Measurements from ENCODE around the gene ZBTB38.
A peak's percentile ranks its signal among the peaks of the same experiment; 100 is the strongest.

The ZBTB38 gene

DNA sequence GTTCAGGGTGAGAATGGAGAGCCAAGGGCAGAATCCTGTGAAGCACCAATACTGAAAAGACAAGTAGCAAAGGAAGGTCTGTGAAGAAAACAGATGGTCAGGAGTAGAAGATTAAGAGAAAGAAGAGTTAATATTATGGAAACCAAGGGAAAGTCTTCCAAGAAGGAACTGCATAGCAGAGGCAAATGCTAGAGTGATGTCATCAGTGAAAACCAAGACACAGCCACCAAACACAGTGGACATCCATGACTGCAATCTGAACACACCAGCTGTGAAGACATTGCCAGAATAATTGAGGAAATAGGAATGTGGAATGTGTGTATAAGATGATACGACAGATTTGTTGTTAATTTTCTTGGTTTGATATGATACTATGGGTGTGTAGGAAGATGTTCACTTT lies 26.8 kb upstream of the ZBTB38 start:
- no peak for DNase-seq

DNA sequence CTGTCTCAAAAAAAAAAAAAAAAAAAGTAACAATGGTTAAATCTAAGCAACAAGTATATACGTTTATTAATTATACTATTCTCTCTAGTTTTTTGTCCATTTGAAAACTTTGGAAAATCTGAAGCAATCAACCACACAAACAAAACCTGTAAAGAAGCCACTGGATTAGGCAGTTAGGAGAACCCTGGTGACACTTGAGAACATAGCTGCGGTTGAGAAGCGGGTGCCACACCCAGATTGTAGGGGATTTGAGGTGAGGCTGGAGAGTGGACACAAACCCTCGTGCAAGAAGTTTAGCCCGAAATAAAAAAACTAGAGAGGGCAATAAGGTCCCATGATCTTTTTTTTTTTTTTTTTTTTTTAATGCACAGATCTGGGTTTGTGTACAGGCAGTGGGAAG lies 25.9 kb upstream of the ZBTB38 start:
- no peak for DNase-seq

DNA sequence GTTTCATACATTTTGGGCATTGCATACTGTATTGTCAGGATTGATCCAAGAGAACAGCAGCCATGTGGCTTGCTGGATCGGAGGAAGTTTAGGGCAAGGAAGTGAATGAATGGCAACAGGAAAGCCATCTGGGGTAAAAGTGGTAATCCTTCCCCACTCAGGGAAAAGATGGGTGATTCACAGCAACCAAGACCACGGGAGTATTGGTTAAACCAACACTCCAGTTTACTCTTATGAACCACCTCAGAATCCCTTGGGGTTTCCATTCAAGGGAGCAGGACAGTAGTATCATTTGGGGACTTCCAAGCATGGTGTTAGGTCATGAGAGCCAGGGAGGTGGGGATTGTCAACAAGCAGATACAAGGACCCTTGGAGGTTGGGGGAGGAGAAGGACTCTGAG lies 25.2 kb upstream of the ZBTB38 start:
- no peak for DNase-seq

DNA sequence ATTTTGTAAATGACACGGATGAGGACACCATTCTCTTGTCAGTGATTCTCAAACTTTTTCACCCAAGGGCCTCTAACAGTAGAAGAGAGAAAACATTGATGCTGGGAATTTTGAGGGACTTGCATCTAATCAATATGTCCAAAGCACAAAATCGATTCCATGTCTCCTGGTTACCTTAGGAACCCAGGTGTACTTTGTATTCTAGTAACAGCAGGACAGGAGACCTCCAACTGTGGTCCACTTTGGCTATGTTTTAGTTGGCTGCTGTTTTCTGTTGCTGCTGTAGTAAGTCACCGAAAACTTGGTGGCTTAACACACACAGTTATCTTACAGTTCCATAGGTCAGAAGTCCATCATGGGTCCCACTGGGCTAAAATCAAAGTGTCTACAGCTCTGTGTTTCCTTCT lies 24.4 kb upstream of the ZBTB38 start:
- no peak for DNase-seq

DNA sequence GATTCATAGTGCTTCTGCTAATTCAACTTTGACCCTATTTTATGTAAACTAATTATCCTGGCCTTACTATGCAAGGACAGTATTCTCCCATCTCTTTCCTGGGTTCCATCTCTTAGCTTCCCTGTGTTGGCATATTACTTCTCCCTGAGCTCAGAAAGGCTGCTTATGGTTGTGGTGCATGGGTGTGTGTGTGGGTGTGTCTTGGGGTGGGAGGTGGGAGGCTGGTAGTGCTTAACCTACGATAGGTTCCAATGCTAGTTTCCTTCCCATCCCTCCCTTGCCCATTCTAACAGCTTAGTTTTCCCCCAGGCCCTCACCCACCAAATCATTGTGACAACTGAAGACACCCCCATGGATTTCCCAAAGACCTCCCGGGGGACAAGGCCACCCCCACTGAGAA lies 22.8 kb upstream of the ZBTB38 start:
- no peak for DNase-seq

DNA sequence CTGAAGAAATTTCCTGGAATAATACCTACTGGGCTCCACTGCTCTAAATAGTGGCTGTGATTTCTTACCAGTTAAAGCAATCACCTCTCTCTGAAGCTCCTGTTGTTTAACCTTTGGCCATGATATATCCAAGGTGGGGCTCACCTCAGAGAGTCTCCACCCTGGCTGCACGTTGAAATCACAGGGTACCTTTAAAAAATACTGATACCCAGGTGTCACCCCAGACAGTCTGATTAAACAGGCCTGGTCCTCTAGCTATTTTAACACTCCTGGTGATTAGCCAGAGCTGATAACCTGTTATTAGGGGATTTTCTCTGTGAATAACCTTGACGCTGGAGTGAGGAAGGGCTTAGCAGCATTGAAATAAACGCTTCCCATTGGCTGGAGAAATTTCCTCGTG lies 22.3 kb upstream of the ZBTB38 start:
- no peak for DNase-seq

DNA sequence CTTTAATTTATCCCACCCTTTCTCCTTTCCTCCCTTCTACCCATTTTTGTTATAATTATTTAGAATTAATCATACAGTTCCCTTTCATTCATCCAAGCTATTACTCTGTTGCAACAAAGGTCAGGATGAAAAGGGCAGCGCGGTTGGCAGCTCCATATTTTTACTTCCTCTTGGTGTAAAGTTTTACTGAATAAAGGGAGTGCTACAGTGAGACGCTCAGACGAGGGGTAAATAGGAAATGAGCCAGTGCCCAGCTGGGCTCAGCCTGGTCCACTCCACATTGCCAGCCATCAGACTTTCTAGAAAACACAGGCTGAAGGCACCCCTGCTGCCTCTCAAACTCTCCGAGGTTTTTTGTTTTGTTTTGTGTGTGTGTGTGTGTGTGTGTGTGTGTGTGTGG lies 21.9 kb upstream of the ZBTB38 start:
- DNase-seq = no peak

DNA sequence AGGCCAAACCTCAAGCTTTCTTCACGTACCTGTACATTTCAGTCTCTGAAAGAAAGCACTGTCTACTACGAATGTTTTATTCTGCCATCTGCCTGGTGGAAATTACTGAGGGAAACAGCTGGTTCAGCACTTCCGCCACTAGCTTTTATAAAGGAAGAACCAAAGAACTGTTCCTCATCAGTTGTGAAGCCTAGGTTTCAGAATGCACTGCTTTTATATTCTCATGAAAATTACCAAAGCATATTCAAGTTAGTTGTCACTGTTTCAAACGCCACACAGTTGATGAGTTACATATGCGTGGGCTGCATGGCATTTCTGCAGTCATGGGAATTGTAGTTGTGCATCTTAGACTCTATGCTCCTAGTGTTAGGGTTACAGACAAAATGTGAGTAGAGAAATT lies 21.5 kb upstream of the ZBTB38 start:
- no peak for DNase-seq

DNA sequence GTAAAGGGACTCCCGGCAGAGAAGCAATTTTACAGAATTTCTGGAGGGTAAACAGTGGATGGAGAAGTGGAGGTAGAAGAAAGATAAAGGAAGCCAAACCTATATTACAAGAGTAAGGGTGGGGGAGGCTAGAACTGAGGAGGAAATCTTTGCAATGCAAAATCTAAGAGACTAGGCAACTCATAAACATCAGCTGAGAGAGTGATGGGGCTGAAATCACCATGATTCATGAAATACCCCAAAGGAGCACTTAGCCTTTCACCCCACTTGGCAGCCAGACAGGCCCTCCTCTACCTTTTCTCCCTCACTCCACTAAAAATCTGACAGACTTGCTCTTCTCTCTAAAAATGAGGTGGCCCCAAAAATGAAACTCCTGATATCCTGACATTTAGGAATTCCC lies 19.5 kb upstream of the ZBTB38 start:
- DNase-seq = no peak

DNA sequence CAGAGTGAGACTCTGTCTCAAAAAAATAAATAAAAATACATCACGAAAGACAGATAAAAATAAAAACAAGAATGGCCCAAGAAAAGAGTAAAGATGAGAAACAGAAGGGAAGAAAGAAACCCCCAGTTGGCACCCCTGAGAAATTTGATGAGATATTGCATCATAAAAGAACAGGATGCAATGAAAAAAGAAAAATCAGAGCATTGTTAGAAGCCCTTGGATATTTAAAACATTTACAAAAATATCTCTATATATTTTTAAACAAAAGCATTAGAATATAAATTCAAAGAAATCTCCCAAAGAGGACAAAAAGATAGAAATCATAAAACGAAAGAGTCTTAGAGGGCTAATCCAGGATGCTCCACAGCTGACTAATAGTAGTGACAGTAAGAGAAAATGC lies 18.6 kb upstream of the ZBTB38 start:
- no peak for DNase-seq

DNA sequence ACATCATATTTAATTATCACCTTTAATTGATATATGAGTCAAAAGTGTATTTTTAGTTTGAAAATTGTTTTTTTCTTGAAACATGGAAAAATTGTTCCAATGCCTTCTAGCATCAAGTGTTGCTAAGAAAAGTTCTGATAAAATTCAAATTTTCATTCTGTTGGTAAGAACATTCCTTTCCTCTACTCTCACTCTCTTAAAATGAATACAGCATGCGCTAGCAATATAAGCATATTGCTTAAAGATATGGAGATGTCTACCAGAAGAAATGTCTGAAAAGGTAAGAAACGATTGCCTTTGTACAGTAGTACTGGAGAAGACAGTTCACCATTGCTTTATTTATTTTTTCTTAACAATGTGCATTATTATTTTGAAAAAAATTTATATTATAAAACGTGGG lies 17.6 kb upstream of the ZBTB38 start:
- no peak for DNase-seq

DNA sequence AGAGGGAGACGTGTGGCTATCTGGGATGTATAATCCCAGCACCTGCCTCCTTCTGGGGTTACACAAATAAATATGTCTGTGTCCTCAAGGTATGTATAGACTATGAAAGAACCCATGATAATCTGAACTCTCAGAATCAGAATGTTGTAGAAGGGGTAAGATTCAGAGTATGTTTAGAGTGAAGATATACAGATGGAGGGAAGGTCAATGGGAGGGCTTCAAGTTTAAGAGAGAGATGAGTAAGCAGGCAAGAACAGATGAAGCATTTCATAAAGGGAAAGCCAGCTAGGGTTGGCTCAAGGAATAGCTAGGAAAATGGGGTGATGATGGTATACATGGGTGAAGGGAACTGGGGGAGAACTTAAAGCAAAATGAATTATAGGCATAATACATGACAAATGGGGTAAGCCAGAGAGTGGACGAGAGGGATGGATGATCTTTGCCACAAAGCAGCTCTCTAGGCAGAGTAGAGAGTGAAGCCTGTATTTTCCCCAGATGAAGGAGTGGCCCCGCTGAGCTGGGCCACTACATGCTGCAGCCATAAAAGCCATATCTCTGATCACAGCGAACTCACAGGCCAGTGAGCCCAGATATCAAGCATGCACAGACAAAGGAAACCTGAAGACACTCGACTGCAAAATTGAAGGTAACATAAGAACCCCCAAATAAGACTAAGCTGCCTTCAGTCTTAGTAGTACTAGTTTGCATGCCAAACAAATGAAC lies 15.9 kb upstream of the ZBTB38 start:
- DNase-seq = no peak

DNA sequence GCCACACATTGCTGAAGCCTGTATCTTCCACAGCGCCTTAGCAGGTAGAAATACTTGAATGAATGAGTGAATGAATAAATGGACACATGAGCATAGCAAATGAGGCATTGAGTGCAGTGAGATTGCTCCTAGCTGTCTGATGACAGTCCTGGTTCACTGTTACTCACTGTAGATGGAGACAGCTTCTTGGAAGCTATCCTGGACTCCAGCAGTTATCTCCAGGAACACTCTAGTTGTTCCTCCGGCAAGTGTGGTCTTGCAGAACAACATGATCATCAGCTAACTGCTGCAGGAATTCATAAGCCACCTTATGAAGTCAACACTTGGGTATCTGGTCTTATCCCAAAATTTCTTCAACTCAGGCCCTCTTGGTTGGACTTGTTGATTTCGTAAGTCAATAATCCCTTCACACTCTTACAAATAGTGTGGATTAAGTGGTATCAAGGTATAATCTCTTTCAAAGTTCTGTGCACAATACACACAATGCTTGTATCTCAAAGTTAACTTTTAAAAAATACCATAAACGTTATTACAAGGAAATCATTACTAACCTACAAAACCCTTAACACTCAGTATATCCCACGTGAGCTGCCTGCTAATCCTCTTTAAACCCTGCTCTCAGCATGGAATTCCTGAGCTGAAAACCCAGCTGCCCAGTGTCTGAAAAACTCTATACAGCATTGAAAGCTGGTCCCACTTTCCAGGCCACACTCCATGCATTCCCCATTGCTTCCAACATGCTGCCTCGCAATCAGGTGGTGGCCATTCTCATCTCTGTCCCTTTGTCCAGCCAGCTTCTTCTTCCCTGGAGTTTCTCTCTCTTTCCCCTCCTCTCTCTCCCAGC lies 14.4 kb upstream of the ZBTB38 start:
- DNase-seq = no peak

DNA sequence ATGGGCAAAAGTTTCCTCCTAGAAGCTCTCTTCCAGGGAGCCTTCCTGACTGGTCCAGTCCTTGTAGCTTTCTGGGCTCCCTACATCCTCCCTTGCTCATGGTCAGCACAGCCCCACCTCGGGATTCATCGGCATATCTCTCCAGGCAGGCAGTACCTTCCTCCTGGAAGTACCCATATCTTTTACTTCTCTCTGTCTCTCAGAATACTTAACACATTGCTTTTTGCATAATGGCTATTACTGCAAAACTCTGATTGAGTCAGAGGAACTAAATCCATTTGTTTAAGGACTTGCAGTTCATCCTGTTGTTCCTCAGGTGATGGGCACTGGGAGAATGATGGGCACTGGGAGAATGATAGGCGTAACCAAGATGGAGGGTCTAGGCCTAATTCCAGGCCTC lies 13.8 kb upstream of the ZBTB38 start:
- no peak for DNase-seq

DNA sequence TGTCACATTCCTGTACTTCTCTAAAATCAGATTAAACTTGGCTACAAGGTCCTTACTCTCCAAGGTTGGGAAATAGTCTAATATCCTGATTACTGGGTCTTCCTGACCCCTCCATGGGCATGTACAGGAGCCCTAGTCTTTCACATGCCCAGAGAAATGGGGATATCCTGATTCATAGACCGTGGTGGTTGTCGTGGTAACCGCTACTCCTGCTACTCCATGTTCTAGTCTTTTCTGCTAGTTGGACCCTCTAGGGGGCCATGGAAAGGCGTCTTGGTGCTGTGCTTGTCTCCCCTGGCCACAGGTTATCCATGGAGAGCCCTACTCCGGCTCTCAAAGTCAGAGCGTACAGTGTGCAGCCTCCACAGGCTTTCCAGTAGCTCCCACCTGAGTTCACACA lies 13.1 kb upstream of the ZBTB38 start:
- DNase-seq = no peak

DNA sequence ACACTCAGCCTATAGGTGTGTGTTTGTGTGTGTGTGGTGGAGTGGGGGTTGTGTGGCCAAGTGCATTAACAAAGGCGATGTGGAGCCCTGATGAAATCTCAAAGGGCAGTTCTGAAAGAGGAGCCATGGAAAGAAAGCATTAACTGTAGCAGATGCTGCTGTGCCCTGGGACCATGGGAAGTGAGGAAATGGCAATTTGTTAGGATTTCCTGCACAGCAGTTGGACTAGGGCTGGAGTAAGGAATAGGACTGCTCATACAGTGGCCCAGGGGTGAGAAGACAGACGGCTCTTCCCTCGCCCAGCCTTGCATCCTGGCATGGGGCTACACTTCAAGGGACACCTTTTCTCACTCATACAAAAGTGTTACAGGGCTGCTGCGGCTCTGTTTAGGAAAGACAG lies 12.3 kb upstream of the ZBTB38 start:
- DNase-seq = no peak

DNA sequence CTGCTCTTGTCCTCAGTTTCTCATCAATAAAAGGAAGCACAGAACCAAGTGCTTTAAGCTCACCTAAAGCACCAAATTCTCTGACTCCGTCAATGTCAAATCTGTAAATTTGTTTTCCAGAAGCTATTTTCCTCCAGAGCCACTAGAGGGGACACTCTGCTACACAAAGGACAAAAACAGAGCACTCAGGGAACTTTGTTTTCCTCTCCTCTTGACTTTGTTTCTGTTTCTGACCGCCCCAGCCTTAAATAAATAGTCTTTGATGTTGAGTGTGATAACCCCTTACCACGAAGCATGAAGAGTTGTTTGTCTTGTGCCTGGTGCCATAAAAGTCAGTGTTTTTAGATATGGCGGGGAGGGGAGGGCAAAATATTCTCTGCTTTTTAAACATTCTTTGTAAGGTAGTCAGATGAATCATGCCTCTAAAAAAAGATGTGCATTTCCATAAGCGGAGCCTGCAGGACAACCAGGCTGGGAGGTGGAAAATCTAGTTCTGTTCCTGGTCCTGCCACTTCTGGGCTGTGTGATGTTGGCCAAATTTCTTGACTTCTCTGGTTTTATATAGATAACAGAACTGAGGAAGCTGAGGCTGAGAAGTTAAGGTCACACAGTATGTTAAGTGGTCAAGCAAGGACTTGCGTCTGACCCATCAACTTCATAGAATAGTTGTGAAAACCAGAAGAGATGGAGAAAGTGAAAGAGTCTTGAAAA lies 7.3 kb upstream of the ZBTB38 start:
- DNase-seq = peak; percentile 69

DNA sequence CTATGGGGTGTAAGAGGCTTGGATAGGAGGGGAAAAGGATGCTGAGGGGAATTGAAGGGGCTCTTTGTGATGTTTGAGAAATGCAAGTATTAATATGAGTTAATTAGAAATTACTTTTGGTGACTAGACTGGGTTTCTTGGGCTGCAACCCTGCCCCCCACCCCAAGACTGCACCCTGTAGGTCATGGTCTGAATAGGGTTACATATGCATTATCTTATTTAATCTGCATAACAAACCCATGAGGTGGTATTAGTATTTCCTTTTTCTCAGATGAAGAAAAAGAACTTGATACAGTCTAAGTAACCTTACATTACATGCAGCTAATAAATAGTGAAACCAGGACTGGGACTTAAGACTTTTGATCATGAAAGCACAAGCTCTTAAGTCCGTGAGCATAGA lies 5.6 kb upstream of the ZBTB38 start:
- DNase-seq = no peak

DNA sequence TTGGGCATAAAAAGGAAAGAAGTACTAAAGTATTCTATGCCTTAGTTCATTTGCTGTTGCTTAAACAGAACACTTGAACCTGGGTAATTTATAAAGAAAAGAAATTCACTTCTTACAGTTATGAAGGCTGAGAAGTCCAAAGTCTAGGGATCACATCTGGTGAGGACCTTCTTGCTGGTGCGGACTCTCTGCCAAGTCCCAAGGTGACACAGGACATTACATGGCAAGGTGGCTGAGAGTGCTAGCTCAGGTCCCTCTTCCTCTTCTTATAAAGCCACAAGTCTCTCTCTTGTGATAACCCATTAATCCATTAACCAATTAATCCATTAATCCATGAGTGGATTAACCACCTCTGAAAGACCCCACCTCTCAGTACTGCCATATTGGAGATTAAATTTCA lies 3.1 kb upstream of the ZBTB38 start:
- no peak for DNase-seq

DNA sequence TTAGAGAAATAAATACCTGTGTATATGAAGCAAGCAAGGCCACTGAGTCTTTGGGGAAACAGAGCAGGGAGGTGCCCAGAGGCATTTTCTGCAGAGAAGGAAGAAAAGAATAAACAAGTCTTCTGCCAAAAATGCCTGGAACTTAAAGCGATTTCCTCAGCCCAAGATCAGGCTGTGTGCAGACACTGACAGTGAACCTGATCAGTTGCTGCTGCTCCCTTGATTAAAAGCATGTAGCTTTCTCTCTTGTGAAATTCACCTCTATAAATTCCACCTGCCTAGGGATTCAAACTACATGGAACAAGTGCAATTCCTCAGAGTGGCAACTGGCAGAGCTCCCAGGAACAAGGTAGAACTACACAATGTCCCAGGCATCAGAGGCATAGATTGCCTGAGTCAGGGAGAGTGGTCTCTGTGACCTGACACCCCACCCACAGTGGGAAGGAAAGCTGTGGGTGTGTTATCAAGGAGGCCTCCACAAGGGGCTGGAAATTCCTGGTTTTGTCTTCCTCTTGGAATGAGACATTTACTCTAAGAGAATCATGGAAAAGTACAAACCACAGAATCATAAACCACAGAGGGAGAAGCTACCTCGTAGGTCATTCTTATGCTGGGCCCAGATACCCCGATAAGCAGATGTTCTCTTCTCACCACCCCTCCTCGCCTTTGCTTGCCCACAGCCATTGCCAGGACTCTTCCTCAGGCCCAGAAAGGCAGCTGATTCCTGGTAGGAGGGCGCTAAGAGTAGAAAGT lies 1.8 kb upstream of the ZBTB38 start:
- DNase-seq = no peak

DNA sequence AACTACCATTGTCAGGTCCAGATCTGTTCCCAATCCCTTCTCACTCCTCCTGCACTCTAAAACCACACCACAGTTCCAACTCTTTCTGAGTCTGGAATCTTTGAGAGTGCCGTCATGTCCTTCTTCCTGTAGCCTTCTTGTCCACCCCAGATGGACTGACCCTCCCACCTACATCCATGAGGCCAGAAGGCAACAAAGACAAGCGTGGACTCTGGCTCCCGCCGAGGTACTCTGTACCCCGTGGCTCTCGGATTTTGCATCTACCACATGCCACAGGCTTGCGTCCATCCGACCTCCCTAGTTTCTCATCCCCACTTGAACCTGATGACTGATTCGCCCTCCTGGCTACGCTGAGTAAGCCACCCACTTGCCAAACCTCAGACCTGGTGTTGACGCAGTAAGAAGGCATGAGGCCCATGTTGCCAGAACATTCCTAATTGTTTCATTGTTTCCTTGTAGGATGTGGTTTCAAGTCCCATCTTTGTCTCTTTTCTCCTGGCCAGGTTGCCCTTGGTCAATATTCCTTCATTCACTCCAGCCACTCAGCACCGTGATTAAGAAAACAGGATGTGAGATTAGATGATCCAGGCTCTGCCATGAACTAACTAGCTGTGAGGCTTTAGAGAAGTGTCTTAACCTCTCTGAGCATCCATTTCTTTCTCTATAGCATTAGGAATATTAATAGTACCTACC lies 1.1 kb upstream of the ZBTB38 start:
- DNase-seq = no peak

DNA sequence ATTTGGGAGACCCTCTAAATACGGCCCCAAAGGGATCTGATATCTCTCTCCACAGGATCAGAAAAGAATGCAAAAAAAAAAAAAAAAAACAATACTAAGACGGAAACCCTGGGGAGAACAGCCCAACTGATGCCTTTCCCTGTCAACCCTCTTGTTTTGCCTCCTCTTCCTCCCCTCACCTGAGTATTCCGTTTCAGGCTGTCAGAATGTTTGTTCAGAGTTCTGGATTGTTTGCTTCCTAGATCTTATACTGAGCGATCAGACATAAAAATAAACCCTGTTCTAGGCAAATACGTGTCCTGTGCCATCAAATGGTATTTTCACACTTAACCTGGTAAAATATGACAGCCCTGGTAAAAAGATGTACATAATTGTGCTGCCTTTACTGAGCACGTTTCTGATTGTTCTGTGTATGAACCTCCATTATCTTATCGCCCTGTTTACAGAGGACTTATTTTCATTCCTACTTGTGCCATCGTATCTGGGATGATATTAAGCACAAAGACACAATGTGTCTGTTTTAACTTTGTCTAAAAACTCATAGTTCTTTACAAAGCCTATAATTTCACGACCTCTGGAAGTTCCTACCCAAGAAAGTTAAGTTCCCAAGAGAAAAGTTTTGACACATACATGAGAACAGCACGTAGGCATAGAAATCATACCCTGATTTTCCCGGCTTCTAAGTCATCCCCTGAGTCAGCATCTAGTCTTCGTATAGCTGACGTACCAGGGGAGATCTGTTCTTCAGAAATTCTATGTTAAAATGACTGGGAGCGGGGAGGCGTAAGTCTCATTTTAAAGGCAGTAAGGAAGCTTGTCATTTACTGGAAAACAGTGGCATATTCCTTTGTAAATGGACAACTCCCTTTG lies 856 bp downstream of the ZBTB38 start:
- no peak for DNase-seq

Measured in CD4-positive, alpha-beta T cell treated with Interleukin-21 for 1 hour (primary cell).